D721Med (cell line): ENCODE measurements around the gene ELANE.
A peak's percentile ranks its signal among the peaks of the same experiment; 100 is the strongest.

Experiments used
- DNase-seq: peaks from one replicate; pipeline ENCODE4 v3.0.0; 2011; ENCODE audit warnings: low spot score; ENCODE audit not compliant: insufficient read length
- FAIRE-seq: peaks from 2 replicates; lab custom pipeline; 2011; peaks lifted over from hg19 to GRCh38; lab: Jason Lieb, UNC
- TF ChIP-seq, protein P1 (sequence below): IDR thresholded peaks from 2 replicates; pipeline ENCODE4 v1.5.1; 2012; ENCODE audit warnings: mild to moderate bottlenecking, control low read depth; ENCODE audit not compliant: insufficient read depth; ENCODE audit errors: missing control alignments

ELANE gene

GRCh38 chr19:852136-853013 lies at the start of gene ELANE:
Gene ELANE (plus strand): TSS chr19:852303. CDS start chr19:852329, 26 bp downstream.
- FAIRE-seq = no peak
- no peak for DNase-seq
- TF ChIP-seq, protein P1, sequence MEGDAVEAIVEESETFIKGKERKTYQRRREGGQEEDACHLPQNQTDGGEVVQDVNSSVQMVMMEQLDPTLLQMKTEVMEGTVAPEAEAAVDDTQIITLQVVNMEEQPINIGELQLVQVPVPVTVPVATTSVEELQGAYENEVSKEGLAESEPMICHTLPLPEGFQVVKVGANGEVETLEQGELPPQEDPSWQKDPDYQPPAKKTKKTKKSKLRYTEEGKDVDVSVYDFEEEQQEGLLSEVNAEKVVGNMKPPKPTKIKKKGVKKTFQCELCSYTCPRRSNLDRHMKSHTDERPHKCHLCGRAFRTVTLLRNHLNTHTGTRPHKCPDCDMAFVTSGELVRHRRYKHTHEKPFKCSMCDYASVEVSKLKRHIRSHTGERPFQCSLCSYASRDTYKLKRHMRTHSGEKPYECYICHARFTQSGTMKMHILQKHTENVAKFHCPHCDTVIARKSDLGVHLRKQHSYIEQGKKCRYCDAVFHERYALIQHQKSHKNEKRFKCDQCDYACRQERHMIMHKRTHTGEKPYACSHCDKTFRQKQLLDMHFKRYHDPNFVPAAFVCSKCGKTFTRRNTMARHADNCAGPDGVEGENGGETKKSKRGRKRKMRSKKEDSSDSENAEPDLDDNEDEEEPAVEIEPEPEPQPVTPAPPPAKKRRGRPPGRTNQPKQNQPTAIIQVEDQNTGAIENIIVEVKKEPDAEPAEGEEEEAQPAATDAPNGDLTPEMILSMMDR = no peak

DNA sequence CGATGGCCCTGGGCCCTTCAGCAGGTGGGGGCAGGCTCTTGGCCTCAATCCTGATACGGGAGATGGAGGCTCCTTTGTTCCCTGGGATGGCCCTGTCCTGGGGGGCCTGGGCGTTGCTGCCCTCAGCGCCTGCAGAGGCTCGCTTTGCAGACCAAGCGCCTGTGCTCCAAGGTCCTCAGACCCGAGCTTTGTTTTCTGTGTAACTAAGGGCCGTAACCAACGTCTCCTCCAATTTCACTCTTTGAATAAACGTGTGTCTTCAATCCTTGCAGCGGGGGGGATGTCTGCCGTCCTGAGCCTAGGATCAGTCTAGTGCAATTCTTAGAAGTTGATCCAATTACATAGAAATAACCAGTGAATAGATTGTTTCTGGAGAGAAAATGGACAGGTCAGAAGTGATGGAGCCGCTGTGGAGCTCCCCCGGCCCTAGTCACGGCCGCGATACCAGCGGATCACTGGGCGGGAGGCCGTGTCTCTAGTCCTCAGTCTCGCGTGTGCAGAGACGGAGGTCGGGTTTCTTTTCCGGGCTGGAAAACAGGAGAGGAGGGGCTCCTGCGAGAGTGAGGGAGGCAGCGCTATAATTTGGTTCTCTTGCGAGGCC lies 49.5 kb upstream of the ELANE start:
- TF ChIP-seq, protein P1 = no peak
- FAIRE-seq (no peak), DNase-seq (peak; percentile 24)

DNA sequence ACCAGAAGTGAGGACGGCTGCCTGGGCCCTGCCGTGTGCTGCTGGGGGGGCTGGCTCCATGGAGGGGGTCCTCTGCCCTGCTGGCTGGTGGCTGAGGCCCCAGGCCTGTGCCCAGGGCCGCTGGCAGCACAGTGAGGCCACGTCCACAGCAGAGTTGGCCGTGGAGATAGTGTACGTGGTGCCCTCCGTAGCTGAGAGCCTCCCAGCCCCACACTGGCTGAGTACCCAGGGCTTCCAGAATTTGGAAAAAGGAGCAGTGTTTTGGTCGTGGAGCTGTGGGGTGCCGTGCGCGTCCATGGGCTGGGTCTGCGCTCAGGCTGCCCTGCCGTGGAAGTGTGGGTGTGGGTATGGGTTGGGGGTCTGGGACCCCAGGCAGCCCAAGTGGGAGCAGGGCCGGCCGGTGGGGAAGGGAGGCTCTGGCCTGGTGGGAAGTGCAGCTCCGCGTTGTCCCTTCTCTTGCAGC lies 49.0 kb upstream of the ELANE start:
- TF ChIP-seq, protein P1 = no peak
- FAIRE-seq (no peak), DNase-seq (no peak)

DNA sequence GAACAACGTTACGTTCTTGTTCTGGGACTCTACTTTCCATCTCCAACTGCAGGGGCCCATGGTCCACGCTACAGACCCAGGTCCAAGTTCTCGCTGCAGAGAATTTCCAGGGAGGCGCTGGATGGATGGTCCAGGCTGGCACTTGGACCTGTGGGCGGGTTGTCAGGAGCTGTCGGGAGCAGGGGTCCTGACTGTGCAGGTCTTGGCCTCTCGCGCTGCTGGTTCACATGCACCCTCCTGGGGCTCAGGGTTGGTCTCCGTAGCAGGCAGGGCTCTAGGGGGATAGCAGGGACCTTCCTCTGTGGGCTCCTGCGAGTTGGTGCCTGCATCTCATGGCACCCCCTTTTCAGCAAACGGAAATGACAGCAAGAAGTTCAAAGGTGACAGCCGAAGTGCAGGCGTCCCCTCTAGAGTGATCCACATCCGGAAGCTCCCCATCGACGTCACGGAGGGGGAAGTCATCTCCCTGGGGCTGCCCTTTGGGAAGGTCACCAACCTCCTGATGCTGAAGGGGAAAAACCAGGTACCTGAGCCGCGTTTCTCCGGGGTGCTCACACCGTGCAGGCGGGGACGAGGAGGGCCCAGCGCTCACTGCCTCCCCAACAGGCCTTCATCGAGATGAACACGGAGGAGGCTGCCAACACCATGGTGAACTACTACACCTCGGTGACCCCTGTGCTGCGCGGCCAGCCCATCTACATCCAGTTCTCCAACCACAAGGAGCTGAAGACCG lies 48.3 kb upstream of the ELANE start:
- DNase-seq = no peak
- TF ChIP-seq, protein P1 = no peak
- no peak for FAIRE-seq

DNA sequence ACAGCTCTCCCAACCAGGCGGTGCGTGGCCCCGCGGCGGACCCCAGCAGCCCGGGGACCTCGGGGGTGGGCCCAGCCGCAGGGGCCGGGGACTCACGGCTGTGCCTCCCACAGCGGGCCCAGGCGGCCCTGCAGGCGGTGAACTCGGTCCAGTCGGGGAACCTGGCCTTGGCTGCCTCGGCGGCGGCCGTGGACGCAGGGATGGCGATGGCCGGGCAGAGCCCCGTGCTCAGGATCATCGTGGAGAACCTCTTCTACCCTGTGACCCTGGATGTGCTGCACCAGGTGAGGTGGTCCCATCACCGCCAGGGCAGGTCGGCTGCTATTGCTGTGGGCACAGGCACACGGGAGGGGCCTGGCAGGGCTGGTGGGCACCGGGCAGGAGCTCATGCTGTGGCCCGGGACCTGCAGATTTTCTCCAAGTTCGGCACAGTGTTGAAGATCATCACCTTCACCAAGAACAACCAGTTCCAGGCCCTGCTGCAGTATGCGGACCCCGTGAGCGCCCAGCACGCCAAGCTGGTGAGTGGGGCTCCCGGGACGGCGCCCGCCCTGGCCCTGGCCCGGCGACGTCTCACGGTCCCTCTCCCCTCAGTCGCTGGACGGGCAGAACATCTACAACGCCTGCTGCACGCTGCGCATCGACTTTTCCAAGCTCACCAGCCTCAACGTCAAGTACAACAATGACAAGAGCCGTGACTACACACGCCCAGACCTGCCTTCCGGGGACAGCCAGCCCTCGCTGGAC lies 47.5 kb upstream of the ELANE start:
- DNase-seq (peak; percentile 10), FAIRE-seq (no peak)
- TF ChIP-seq, protein P1 = no peak

GRCh38 chr19:805166-805551 lies 46.9 kb upstream of the ELANE start:
- FAIRE-seq = no peak
- TF ChIP-seq, protein P1 = no peak
- DNase-seq = no peak
